Caki2 (cell line): ENCODE results near the gene MYOF. TPM values are rescaled to one million over a fixed set of nuclear protein-coding genes. Genes with fewer than 3 reads are reported as not detected.
"Not testable (repeated sequence)": the region's sequence is repeated elsewhere in the genome, so short reads cannot be mapped to it uniquely, and the experiment has no call there.

ENCODE experiments used
- DNase-seq: peaks from one replicate; pipeline ENCODE4 v3.0.0-alpha.2; 2015; ENCODE audit warnings: low read depth
- in situ Hi-C: cut with HindIII; loops from 2 replicates; pipeline ENCODE4 v1.10.0; 2016; ENCODE audit warnings: low sequenced_read_pairs, low pct_unique_long_range_greater_than_20kb, mixed read lengths
- total RNA-seq: library from RNA; depleted of rRNA; stranded (reverse); fragments of >200 nt; shearing (Covaris generic); gene quantifications from 2 replicates; pipeline ENCODE4 v1.2.3, GENCODE V29; 2014; ENCODE audit warnings: low replicate concordance

The MYOF gene
- total RNA-seq, 1 experiment from 2014 or later, result 83.1 TPM

GRCh38 chr10:93437946-93438612 is 44.1 kb downstream of the MYOF start:
- in situ Hi-C loops, result no loop called here

DNA sequence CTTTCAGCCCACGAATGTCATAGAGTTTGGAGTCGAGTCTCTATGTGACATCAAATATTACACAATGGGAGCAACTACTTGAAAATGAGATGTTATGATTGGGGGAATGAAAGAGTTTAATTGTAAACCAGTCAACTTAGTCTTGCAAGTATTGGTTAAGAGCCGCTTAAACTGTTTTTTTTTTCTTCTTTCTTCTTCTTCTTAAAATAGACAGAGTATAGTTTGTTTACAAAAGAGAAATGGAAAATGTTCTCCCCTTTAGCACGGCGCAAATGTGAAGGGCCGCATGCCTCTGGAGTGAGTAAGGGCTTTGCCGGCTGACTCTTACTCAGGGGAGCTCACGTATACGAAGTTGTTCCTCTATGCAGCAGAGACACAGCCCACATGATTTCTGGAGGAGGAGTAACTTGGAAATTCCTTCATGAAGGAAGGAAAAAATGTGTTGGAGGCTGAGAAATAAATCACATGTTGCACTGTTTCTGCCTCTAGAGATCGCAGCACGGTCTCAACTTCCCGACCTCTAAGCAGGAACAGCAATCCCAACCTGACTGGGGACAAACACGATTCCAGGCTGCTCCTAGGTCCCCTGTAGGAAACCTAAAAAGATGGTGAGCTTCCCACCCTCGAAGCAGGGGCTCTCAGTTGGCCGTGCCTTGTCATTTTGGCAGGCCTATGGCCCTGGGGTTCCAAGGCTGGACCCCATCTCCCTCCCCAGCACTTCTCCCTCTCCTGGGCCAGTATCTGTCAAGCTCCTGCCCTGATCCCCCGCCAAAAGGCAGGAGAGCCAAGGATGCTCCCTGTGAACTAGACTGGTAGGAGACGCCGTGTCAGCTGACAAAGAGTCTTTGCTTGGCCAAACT is 44.8 kb downstream of the MYOF start:
- in situ Hi-C loops, result no loop called here
- peak; percentile 99 for DNase-seq

More at GRCh38 chr10:93437946-93438612, 44.1 kb downstream of the MYOF start:
- DNase-seq, result no peak

DNA sequence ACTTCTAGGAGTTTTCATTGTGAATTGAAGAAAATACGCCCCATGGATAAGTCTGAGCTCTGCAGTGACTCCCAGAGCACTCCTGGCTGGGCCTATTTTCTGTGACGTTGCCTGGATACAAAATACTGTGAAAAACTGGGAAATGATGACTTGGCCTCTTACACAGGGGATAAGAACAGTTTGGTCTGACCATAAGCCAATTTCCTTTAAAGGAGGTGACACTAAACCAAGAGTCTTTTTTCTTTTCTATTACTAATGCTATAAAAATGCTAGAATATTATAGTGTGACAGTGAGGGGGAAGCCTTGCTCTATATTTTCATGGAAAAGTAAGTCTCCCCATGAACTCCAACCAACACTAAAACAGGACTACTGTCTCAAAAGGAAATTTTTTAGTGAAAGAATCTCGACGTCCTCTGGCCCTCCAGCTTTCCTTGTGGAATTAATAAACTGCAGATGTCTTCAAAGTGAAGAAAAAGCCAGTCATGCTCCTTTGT is 45.5 kb downstream of the MYOF start:
- peak; percentile 77 for DNase-seq
- in situ Hi-C loops, result no loop called here

- in situ Hi-C loops, result no loop called here
- DNase-seq, result peak; percentile 91
These were observed 46.3 kb downstream of the MYOF start for GRCh38 chr10:93435621-93436397.

GRCh38 chr10:93434991-93435491 is 47.1 kb downstream of the MYOF start:
- in situ Hi-C loops, result no loop called here
- DNase-seq, result no peak

DNA sequence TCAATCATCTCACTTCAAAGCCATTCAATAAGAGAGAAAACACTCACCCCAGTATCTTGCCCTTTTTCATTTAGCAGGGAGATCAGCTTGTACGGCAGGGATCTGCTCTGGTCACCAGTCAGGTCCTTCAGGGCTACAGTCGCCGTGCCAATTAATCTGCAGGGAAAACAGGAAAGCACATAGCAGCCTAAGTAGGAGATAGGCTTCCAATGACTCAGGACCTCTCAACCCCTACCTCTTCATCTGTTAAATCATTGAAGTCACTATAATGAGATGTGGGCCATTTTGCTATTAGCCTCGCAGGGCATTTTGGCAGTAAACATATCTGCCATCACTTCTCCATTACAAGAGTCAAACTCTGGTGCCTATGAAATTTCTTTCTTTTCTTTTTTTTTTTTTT is 50.8 kb downstream of the MYOF start:
- no peak for DNase-seq
- in situ Hi-C loops, result no loop called here

DNA sequence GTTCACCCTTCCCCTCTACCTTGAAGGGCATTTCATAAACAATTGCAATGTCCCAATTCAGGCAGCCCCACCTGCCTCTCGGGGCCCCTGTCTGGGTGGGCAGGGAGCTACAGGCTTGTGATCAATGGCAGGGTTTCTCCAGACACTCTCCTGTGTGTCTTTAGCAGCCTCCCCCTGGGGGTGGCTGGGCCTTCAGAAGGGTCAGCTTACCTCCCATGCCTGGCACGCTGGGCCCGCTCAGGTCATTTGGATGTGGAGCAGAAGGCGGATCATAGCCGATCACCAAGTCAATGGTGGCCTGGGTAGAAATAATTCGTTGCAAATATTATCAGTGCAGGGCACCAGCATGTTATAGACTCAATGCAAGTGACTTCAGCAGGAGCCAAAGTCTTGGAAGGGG is 56.3 kb downstream of the MYOF start:
- in situ Hi-C loops, result no loop called here
- no peak for DNase-seq

- in situ Hi-C loops, result no loop called here
- DNase-seq, result no peak
These were observed 60.0 kb downstream of the MYOF start for GRCh38 chr10:93422118-93422517.

GRCh38 chr10:93420944-93421825 is 60.9 kb downstream of the MYOF start:
- DNase-seq, result no peak
- in situ Hi-C loops, result no loop called here

- in situ Hi-C loops, result no loop called here
These were observed 62.0 kb downstream of the MYOF start for GRCh38 chr10:93420091-93420490.

GRCh38 chr10:93419016-93419415 is 63.1 kb downstream of the MYOF start:
- DNase-seq, in situ Hi-C loops: not testable (repeated sequence)

More at GRCh38 chr10:93420091-93420490, 62.0 kb downstream of the MYOF start:
- DNase-seq, result no peak

- DNase-seq, result no peak
- in situ Hi-C loops, result no loop called here
These were observed 64.2 kb downstream of the MYOF start for GRCh38 chr10:93417921-93418320.

GRCh38 chr10:93417266-93417665 is 64.9 kb downstream of the MYOF start:
- in situ Hi-C loops, result no loop called here

DNA sequence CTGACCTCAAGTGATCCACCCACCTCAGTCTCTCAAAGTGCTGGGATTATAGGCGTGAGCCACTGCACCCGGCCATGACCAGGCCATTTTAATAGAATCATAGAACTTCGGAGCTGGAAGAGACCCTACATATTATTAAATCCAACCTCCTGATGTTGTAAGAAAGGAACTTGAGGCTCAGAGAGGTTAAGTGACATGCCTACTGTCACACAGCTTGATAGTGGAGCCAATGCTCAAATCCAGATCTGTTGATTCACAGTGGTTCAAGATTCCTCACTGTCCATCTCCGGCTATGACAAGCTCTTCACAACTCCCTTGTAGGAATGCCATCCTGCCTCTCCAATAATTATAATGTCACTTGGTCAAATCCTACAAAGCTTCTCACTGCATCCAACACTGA is 65.3 kb downstream of the MYOF start:
- DNase-seq, result no peak
- in situ Hi-C loops, result no loop called here

More at GRCh38 chr10:93417266-93417665, 64.9 kb downstream of the MYOF start:
- DNase-seq, result no peak

- in situ Hi-C loops, result no loop called here
- no peak for DNase-seq
These were observed 66.4 kb downstream of the MYOF start for GRCh38 chr10:93415693-93416092.

- no peak for DNase-seq
- in situ Hi-C loops, result no loop called here
These were observed 68.9 kb downstream of the MYOF start for GRCh38 chr10:93413252-93413689.

- DNase-seq, result no peak
- in situ Hi-C loops, result no loop called here
These were observed 69.3 kb downstream of the MYOF start for GRCh38 chr10:93412801-93413200.
